Parathyroid adenoma (tissue), 2 donors: Measurements from ENCODE around the gene ARHGEF6.

Source experiments
- H2AFZ ChIP-seq: fragments of 300-600 bp; sonication (generic); one replicate; pipeline ENCODE4 v1.7.0; 2017; ENCODE audit warnings: antibody characterized with exemption, mild to moderate bottlenecking
- H3K27ac ChIP-seq: fragments of 300-600 bp; sonication (generic); one replicate; pipeline ENCODE4 v1.7.0; 2017
- H3K27me3 ChIP-seq: fragments of 300-600 bp; sonication (generic); one replicate; pipeline ENCODE4 v1.7.0; 2017; ENCODE audit warnings: low read length; ENCODE audit not compliant: control insufficient read depth, insufficient read depth
- H3K36me3 ChIP-seq: fragments of 300-600 bp; sonication (generic); one replicate; pipeline ENCODE4 v1.7.0; 2017; ENCODE audit warnings: low read length; ENCODE audit not compliant: control insufficient read depth, insufficient read depth
- H3K4me1 ChIP-seq: fragments of 300-600 bp; sonication (generic); one replicate; pipeline ENCODE4 v1.7.0; 2017; ENCODE audit warnings: control low read depth
- H3K4me2 ChIP-seq: fragments of 300-600 bp; sonication (generic); one replicate; pipeline ENCODE4 v1.7.0; 2017; ENCODE audit warnings: low read length
- H3K4me3 ChIP-seq: fragments of 300-600 bp; sonication (generic); one replicate; pipeline ENCODE4 v1.7.0; 2017; ENCODE audit warnings: low read depth, low read length
- H3K79me2 ChIP-seq: fragments of 300-600 bp; sonication (generic); one replicate; pipeline ENCODE4 v1.7.0; 2017; ENCODE audit warnings: control low read depth
- H3K9ac ChIP-seq: fragments of 300-600 bp; sonication (generic); one replicate; pipeline ENCODE4 v1.7.0; 2017; ENCODE audit warnings: mild to moderate bottlenecking
- H3K9me3 ChIP-seq: fragments of 300-600 bp; sonication (generic); one replicate; pipeline ENCODE4 v1.7.0; 2017; ENCODE audit warnings: low read length; ENCODE audit not compliant: control insufficient read depth
- CTCF ChIP-seq: fragments of 300-600 bp; sonication (generic); IDR thresholded peaks from one replicate; pipeline ENCODE4 v1.7.0; 2017; ENCODE audit warnings: antibody characterized with exemption, mild to moderate bottlenecking
- donor health status: primary hyperparathyroidism.

Gene ARHGEF6

GRCh38 chrX:136620780-136621179 lies 160.0 kb downstream of the ARHGEF6 start:
- H3K36me3 ChIP-seq, result no peaks in the 10 kb centered on the region
- no peaks in the 10 kb centered on the region for H3K9me3 ChIP-seq
- no peak overlapping the region for H2AFZ ChIP-seq
- no peaks in the 10 kb centered on the region for H3K4me1 ChIP-seq
- no peak for TF ChIP-seq CTCF
- no peak overlapping the region for H3K4me2 ChIP-seq
- H3K9ac ChIP-seq, result no peak overlapping the region
- no peaks in the 10 kb centered on the region for H3K27me3 ChIP-seq
- H3K79me2 ChIP-seq, result no peaks in the 10 kb centered on the region
- no peak overlapping the region for H3K4me3 ChIP-seq
- H3K27ac ChIP-seq, result no peak overlapping the region

DNA sequence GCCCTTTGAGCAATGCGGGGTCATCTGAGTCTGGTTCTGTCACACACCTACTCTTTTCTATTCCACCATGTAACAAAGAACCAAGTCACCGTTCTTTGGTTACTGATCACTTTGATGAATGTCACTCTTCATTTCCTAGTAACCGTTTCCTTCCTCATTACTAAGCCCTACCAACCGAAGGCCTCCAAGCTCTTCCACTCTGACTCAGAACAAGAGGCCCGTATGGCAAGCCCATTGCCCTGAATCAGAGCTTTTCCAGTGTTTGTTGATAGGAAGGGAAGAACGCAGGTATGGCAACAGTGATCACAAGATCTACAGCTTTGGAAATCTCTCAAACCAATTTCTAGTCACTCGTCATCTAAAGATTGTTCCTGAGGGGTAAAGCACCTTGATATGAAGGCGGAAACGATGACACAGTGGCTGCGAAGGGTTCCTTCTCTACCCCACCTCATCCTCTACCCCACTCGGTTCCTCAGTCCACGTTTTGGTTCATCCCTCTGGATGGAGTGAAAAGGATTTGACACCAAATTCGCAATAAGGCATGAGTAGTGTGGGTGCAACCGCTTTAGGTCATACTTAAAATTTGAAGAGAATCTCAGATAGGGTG lies 160.7 kb downstream of the ARHGEF6 start:
- no peak overlapping the region for H3K4me3 ChIP-seq
- H3K27me3 ChIP-seq, result no peaks in the 10 kb centered on the region
- no peak overlapping the region for H3K4me2 ChIP-seq
- H3K9ac ChIP-seq, result no peak overlapping the region
- H3K79me2 ChIP-seq, result no peaks in the 10 kb centered on the region
- H2AFZ ChIP-seq, result no peak overlapping the region
- no peaks in the 10 kb centered on the region for H3K4me1 ChIP-seq
- TF ChIP-seq CTCF, result no peak
- H3K9me3 ChIP-seq, result no peaks in the 10 kb centered on the region
- H3K36me3 ChIP-seq, result no peaks in the 10 kb centered on the region
- H3K27ac ChIP-seq, result no peak overlapping the region

DNA sequence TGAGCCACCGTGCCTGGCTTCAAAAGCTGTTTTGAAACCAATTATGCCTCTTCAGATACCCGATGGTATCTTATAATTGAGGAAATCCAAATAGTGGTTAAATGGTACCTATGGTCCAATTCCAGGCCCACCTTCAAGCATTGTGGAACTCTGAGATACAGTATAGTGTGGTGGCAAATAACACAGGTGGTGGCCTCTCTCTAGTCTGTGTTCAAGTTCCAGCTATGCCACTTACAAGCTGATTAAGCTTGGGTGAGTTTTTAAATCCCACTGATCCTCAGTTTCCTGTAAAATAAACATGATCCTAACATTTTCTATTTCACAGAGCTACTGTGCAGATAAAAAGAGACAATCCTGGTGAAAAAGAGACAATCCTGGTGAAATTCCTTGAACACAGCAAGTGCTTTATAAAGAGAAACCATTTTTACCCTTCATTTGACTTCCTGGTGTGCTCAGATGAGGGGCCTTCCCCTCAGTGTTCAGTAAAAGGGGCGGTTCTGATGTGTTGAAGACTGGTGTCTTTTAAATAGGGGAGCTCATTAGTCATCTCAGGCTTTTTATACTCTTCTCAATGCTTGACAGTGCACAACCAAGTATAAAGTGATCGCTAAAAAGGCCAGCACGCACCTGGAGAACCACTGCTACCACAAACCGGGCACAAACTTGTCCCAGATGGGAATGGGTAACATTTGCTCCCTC lies 163.6 kb downstream of the ARHGEF6 start:
- no peaks in the 10 kb centered on the region for H3K36me3 ChIP-seq
- no peak overlapping the region for H3K4me2 ChIP-seq
- no peak for TF ChIP-seq CTCF
- H3K27ac ChIP-seq, result no peak overlapping the region
- H3K9ac ChIP-seq, result no peak overlapping the region
- H3K9me3 ChIP-seq, result no peaks in the 10 kb centered on the region
- H3K4me3 ChIP-seq, result no peak overlapping the region
- H3K4me1 ChIP-seq, result no peaks in the 10 kb centered on the region
- no peak overlapping the region for H2AFZ ChIP-seq
- no peaks in the 10 kb centered on the region for H3K79me2 ChIP-seq
- H3K27me3 ChIP-seq, result no peaks in the 10 kb centered on the region
